GM21360 (cell line): Measurements from ENCODE around the gene SPANXN5.
"Not testable (repeated sequence)": the region's sequence is repeated elsewhere in the genome, so short reads cannot be mapped to it uniquely, and the experiment has no call there.

Experiments
- ATAC-seq: cut with Tn5 transposase; IDR thresholded peaks from one replicate; pipeline ENCODE4 v1.9.1; 2021; ENCODE audit warnings: mild to moderate bottlenecking, moderate library complexity; ENCODE audit not compliant: unreplicated experiment

The SPANXN5 gene, protein sequence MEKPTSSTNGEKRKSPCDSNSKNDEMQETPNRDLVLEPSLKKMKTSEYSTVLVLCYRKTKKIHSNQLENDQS

GRCh38 chrX:52797327-52797726 is at the start of gene SPANXN5:
Gene SPANXN5, minus strand, starts transcription at chrX:52797427. Its CDS starts 79 bp downstream, at chrX:52797348.
- ATAC-seq, result not testable (repeated sequence)

DNA sequence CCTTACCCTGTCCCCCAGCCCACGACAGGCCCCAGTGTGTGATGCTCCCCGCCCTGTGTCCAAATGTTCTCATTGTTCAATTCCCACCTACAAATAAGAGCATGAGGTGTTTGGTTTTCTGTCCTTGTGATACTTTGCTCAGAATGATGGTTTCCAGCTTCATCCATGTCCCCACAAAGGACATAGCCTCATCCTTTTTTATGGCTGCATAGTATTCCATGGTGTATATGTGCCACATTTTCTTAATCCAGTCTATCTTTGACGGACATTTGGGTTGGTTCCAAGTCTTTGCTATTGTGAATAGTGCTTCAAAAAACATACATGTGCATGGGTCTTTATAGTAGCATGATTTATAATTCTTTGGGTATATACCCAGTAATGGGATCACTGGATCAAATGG is 46.4 kb upstream of the SPANXN5 start:
- ATAC-seq, result not testable (repeated sequence)

- no peak for ATAC-seq
Measured at GRCh38 chrX:52839137-52839536, 41.9 kb upstream of the SPANXN5 start.

GRCh38 chrX:52830551-52830950 is 33.3 kb upstream of the SPANXN5 start:
- ATAC-seq, result no peak

DNA sequence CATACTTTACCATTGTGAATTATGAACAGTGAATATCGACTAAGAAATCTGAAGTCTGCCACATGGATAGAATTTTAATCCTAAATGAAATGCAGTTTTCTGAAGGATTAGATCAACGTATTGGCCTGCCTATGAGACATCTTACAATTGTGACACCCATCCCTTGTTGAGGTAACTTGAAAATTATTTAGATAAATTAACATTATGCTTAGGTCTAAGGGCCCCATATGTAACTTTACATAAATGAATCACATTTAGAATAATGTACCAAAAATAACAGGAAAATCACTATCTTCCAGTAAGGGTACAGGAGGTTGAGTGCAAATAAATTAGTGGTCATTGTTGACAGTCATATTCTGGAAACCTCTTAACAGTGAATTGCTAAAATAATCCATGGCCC is 27.4 kb upstream of the SPANXN5 start:
- no peak for ATAC-seq

GRCh38 chrX:52821079-52821760 is 24.0 kb upstream of the SPANXN5 start:
- no peak for ATAC-seq

GRCh38 chrX:52819788-52820187 is 22.6 kb upstream of the SPANXN5 start:
- no peak for ATAC-seq

DNA sequence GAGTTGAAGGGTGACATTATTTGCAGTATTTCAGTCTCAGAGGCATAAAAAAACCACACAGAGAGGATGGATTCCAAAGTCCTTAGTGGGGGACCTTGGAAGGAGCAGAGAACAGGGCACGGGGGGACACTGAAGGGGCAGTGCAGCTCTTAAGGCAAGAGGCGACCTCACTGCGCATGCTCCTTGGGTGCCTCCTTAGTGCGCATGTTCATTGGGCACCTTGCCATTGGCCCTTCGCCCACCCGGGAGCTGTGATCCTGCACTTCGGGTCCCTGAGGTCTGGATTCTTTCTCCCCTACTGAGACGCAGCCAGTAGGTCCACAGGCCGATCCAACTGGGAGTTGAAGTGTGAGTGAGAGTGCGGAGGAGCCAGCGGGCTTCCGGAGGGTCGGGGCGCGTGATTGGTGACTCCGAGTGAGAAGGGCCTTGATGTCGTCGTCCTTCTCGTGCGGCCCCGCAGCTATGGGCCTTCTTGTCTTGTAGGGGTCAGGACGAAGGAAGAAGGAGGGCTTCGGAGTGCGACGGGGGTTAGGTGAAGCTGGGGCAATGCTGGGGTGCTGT is 13.9 kb upstream of the SPANXN5 start, which contains the start of gene XAGE5:
Gene XAGE5, plus strand, starts transcription at position 223 of the 561 bp plus-strand sequence. CDS start 1,280 bp downstream, outside the sequence.
- no peak for ATAC-seq

DNA sequence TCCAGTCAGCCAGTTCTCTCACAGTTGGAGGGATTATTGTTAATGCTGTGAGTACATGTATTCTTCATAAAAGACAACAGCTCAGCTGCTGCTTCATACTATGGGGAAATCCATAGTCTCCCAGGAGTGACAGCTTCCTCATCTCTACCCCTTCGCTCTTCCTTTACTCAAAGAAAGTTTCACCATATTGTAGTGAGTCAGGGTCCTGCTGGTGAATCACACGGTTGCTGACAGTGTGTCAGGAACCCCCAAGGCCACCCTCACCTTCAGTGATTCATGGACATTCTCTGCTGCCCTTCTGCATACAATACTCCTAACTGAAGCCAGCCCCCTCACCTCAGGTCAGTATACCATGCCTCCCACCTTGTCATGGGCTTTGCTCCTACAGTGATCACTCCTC is 7.6 kb upstream of the SPANXN5 start:
- not testable (repeated sequence) for ATAC-seq

GRCh38 chrX:52773504-52773903 is 23.7 kb downstream of the SPANXN5 start:
- not testable (repeated sequence) for ATAC-seq

DNA sequence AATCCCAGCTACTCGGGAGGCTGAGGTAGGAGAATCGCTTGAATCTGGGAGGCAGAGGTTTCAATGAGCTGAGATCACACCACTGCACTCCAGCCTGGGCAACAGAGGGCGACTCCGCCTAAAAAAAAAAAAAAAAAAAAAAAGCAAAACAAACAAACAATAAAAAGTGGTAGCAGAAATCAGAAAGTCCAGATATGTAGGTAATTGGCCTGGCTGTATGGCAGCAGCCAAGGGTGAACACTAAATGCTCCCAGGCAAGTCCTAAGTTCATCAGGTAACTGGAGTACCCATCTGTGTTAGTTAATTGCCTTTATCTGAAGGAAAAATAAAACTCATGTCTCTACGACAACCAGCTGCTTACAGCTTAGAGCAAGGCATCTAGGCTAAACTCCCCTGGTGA is 31.2 kb downstream of the SPANXN5 start:
- ATAC-seq, result not testable (repeated sequence)

- ATAC-seq, result not testable (repeated sequence)
Measured at GRCh38 chrX:52750952-52751351, 46.3 kb downstream of the SPANXN5 start, which contains the start of gene SSX2B. Gene SSX2B, plus strand, starts transcription at chrX:52751252. Its CDS starts 1,429 bp downstream, at chrX:52752681.
